ENCODE results near the gene DENND1C.
"Not testable (repeated sequence)": the region's sequence is repeated elsewhere in the genome, so short reads cannot be mapped to it uniquely, and the experiment has no call there.

The DENND1C gene

DNA sequence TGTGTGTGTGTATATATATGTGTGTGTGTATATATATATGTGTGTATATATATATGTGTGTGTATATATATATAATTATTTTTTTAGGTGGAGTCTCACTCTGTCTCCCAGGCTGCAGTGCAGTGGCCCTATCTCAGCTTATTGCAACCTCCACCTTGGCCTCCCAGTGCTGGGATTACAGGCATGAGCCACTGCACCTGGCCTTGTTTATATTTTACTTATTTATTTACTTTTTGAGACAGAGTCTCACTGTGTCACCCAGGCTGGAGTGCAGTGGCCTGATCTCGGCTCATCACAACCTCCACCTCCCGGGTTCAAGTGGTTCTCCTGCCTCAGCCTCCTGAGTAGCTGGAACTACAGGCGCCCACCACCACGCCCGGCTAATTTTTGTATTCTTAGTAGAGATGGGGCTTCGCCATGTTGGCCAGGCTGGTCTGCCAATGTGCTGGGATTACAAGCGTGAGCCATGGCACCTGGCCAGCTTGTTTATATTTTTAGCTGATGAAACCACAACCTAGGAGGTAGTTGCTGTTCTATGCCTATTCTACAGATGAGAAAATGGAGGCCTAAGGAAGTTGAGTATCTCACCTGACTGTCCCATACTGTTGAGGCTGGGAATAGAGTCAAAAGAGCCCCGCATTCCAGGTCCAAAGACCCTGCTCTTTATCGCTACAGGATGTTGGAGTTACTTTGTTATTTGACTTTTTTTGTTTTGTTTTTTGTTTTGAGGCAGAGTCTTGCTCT, 26.6 kb upstream of the DENND1C start:
- DNase-seq = not testable (repeated sequence)

- DNase-seq = no peak
Measured at GRCh38 chr19:6503407-6504201, 22.0 kb upstream of the DENND1C start.

GRCh38 chr19:6501740-6502648, 20.4 kb upstream of the DENND1C start, which contains the start of gene TUBB4A:
Gene TUBB4A (minus strand): TSS chr19:6502309. CDS start chr19:6502212, 97 bp downstream.
- no peak for DNase-seq

GRCh38 chr19:6500837-6501739, 19.5 kb upstream of the DENND1C start:
- DNase-seq = no peak

GRCh38 chr19:6499052-6499790, 17.6 kb upstream of the DENND1C start:
- DNase-seq = no peak

- no peak for DNase-seq
Measured at GRCh38 chr19:6498294-6499036, 16.9 kb upstream of the DENND1C start.

GRCh38 chr19:6495947-6496346, 14.4 kb upstream of the DENND1C start:
- DNase-seq = no peak

DNA sequence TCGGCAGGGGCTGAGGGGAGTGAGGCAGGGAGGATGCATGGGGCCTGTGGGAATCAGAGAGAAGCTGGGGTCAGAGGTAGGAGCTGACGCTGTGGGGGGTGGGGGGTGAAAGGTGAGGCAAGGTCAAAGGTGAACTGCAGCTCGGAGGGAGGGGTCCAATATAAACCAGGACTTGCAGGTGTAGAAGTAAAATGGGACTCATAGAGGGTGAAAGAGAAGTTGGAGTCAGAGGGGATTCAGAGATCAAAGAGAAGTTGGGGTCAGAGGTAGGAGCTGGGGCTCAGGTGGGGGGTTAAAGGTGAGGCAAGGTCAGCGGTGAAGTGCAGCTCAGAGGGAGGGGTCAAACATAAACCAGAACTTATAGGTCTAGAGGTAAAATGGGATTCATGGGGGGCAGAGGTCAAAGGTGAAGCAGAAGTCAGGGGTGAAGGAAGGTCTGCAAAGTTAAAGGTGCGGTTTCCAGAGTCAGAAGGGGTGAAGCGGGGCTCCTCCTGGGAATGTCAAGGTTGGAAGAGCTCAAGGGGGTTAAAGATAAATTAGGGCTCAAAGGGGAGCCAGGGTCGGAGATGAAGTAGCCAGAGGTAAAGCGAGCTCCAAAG, 12.9 kb upstream of the DENND1C start:
- no peak for DNase-seq

DNA sequence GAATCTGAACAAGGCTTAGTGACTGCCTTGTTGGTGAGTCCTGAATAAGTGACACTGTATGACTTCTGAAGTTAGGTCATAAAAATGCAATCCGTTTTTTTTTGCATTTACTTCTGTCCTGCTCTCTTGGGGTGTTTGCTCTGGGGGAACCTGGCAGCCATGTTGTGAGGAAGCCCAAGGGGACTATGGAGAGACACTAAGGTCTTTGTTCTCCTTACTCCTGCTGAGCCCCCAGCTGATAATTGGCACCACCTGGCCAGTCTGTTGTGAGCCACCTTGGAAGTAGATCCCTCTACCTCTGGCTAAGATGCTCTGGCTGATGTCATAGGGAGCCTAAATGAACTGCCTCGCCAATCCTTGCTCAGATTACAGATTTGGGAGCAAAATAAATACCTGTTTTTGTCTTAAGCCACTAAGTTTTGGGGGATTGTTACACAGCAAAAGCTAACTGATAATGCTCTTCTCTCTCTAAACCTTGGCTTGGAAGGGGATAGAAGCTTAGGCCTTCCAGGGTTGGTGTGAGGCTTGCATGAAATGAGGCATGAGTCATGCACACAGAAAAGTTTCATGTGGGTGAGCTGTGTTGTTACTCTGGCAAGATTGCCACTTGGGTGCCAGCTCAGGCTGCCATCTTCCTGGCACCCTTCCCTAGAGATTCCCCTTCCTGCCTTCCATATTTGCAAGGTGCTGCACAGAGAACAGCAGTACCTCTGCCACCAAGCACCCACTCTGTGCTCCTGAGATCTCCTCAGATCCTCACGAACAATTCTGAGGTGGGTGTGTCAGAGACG, 10.4 kb upstream of the DENND1C start:
- DNase-seq = no peak

- no peak for DNase-seq
Measured at GRCh38 chr19:6490134-6490533, 8.5 kb upstream of the DENND1C start.

- DNase-seq = no peak
Measured at GRCh38 chr19:6489278-6490061, 7.9 kb upstream of the DENND1C start.

GRCh38 chr19:6484831-6485230, 3.2 kb upstream of the DENND1C start:
- DNase-seq = no peak

DNA sequence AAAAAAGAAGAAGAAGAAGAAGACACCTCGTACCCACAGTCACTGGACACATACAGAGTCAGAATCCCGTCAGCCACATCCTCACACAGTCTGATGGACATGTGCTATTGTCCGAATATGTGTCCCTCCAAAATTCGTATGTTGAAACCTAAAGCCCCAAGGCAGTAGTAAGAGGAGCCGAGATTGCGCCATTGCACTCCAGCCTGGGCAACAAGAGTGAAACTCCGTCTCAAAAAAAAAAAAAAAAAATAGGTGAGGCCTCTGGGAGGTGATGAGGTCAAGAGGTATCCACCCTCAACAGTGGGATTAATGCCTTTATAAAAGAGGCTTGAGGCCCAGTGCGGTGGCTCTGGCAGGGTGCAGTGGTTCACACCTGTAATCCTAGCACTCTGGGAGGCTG, 2.6 kb upstream of the DENND1C start:
- no peak for DNase-seq

- no peak for DNase-seq
Measured at GRCh38 chr19:6483235-6483634, 1.6 kb upstream of the DENND1C start.

GRCh38 chr19:6482343-6482686, 728 bp upstream of the DENND1C start:
- DNase-seq = no peak

GRCh38 chr19:6480848-6481415, 655 bp downstream of the DENND1C start:
- no peak for DNase-seq

GRCh38 chr19:6479836-6480398, 1.7 kb downstream of the DENND1C start:
- no peak for DNase-seq

GRCh38 chr19:6478815-6479214, 2.8 kb downstream of the DENND1C start:
- no peak for DNase-seq

Data from NCI-H226 (cell line).